ENCODE measurements around the gene BBLN.

Gene BBLN

GRCh38 chr9:128143525-128144238 is 16.4 kb upstream of the BBLN start:
- no peak for TF ChIP-seq CTCF (IDR thresholded peaks at IDR 0.05; ENCODE audit: low read depth, low read length, missing control alignments)
- no peak overlapping the region for H3K4me3 ChIP-seq (replicated peaks; ENCODE audit: low read depth, low read length)
- no peak for DNase-seq (ENCODE audit: extremely low read depth, low read depth)

GRCh38 chr9:128144239-128145181 is 15.6 kb upstream of the BBLN start:
- no peak for TF ChIP-seq CTCF (IDR thresholded peaks at IDR 0.05; ENCODE audit: low read depth, low read length, missing control alignments)
- no peak for DNase-seq (ENCODE audit: extremely low read depth, low read depth)
- H3K4me3 ChIP-seq (replicated peaks; ENCODE audit: low read depth, low read length) = no peak overlapping the region

GRCh38 chr9:128145536-128145935 is 14.5 kb upstream of the BBLN start:
- TF ChIP-seq CTCF (IDR thresholded peaks at IDR 0.05; ENCODE audit: low read depth, low read length, missing control alignments) = no peak

GRCh38 chr9:128145951-128146351 is 14.1 kb upstream of the BBLN start:
- no peak overlapping the region for H3K4me3 ChIP-seq (replicated peaks; ENCODE audit: low read depth, low read length)
- TF ChIP-seq CTCF (IDR thresholded peaks at IDR 0.05; ENCODE audit: low read depth, low read length, missing control alignments) = no peak
- DNase-seq (ENCODE audit: extremely low read depth, low read depth) = no peak

More at GRCh38 chr9:128145536-128145935, 14.5 kb upstream of the BBLN start:
- DNase-seq (ENCODE audit: extremely low read depth, low read depth) = no peak
- no peak overlapping the region for H3K4me3 ChIP-seq (replicated peaks; ENCODE audit: low read depth, low read length)

- no peak for DNase-seq (ENCODE audit: extremely low read depth, low read depth)
- no peak for TF ChIP-seq CTCF (IDR thresholded peaks at IDR 0.05; ENCODE audit: low read depth, low read length, missing control alignments)
- no peak overlapping the region for H3K4me3 ChIP-seq (replicated peaks; ENCODE audit: low read depth, low read length)
Observed at GRCh38 chr9:128146591-128147120, 13.4 kb upstream of the BBLN start.

- no peak for DNase-seq (ENCODE audit: extremely low read depth, low read depth)
- no peak overlapping the region for H3K4me3 ChIP-seq (replicated peaks; ENCODE audit: low read depth, low read length)
- no peak for TF ChIP-seq CTCF (IDR thresholded peaks at IDR 0.05; ENCODE audit: low read depth, low read length, missing control alignments)
Observed at GRCh38 chr9:128148509-128149000, 11.5 kb upstream of the BBLN start.
